Activated CD8-positive, alpha-beta T cell treated with anti-CD3 and anti-CD28 coated beads, Interleukin-2, amount 10 ng/mL, durations not matched to agents 7 days and 5 days (primary cell): Measurements from ENCODE around the gene SETD3. TPM values are rescaled to one million over a fixed set of nuclear protein-coding genes. Genes with fewer than 3 reads are reported as not detected.

Source experiments
- ATAC-seq: fragments of 150-1000 bp; cut with Tn5 transposase; one replicate; pipeline ENCODE4 v1.10.0; 2021; ENCODE audit warnings: moderate library complexity
- CTCF ChIA-PET: fragments of 350-600 bp; sonication (Branson Sonifier 250); formaldehyde crosslinking; loops from one replicate; lab custom pipeline; 2021; ENCODE audit warnings: antibody characterized with exemption; lab: Charles Lee
- POLR2A ChIA-PET: fragments of 350-600 bp; sonication (Branson Sonifier 250); formaldehyde crosslinking; loops from one replicate; lab custom pipeline; 2021; ENCODE audit warnings: antibody characterized with exemption; lab: Charles Lee
- DNase-seq: peaks from one replicate; pipeline ENCODE4 v3.0.0-alpha.2; 2020
- H3K27ac Mint-ChIP-seq: one replicate; pipeline ENCODE4 v1.8.0; 2021; ENCODE audit warnings: mild to moderate bottlenecking, mixed read lengths
- H3K27me3 Mint-ChIP-seq: one replicate; pipeline ENCODE4 v1.8.0; 2021; ENCODE audit warnings: low read depth, mixed read lengths
- H3K36me3 Mint-ChIP-seq: one replicate; pipeline ENCODE4 v1.8.0; 2021; ENCODE audit warnings: low read depth, mixed read lengths
- H3K4me1 Mint-ChIP-seq: one replicate; pipeline ENCODE4 v1.8.0; 2021; ENCODE audit warnings: low read depth, mixed read lengths
- H3K4me3 Mint-ChIP-seq: one replicate; pipeline ENCODE4 v1.8.0; 2021; ENCODE audit warnings: mild to moderate bottlenecking, mixed read lengths
- H3K9me3 Mint-ChIP-seq: one replicate; pipeline ENCODE4 v1.8.0; 2022; ENCODE audit warnings: mixed read lengths; ENCODE audit not compliant: insufficient read depth
- total RNA-seq, 2 experiments: library from RNA; stranded (reverse); gene quantifications; one replicate each; pipeline ENCODE4 v1.2.3, GENCODE V29; 2021

The SETD3 gene
- total RNA-seq, 2 experiments from 2014 or later, result 65.2 to 66.0 TPM

DNA sequence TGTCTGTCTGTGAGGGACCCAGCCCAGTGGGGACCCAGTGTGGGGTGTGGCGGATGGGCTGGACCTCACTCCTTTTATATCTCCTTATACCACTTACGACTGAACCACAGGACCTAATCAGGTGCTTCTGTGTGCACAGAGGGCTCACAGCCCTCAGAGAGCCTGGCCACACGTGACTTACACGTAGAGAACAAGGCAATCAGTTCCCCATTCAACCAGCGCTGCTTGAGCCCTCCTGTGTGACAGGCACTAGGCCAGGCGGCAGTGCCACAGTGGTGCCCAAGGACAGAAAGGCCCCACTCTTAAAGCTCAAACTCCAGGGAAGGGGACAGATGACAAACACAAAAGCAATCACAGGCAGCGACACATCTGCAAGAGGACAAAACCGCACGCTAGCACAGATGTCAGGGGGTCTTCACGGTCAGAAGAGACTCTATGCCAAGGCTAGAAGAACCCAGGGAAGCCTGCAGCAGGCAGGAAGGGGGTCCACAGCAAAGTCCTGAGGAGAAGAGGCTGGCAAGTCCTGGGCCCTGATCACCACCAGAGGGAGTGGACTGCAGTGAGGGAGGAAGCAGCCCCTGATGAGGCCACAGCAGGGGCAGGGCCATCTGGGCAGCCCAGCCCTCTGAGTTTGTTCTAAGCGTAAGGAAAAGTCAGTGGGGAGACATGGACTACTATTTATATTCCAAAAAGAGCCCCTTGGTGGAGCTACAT is 39.3 kb downstream of the SETD3 start:
- DNase-seq (no peak), ATAC-seq (no peak)
- Mint-ChIP-seq H3K4me3 (no peak overlapping the region), H3K27me3 (no peaks in the 10 kb centered on the region), H3K27ac (peak overlapping the region; percentile 53), H3K36me3 (peaks cover 52% of the 10 kb centered on the region), H3K9me3 (no peaks in the 10 kb centered on the region), H3K4me1 (peaks cover 27% of the 10 kb centered on the region)
- ChIA-PET POLR2A (no interaction called here), CTCF (interaction anchor here (1.1 kb wide), 1 partner anchor 48 kb away, joined by 3 read pairs; no protein-coding TSS in a partner anchor)

GRCh38 chr14:99440278-99440677 is 40.4 kb downstream of the SETD3 start:
- DNase-seq, result no peak
- POLR2A ChIA-PET, result interaction anchor here (0.6 kb wide), 1 partner anchor 459 kb away, joined by 5 read pairs; no protein-coding TSS in a partner anchor
- ATAC-seq, result no peak
- H3K9me3 Mint-ChIP-seq, result no peaks in the 10 kb centered on the region
- no peak overlapping the region for H3K27ac Mint-ChIP-seq
- CTCF ChIA-PET, result interaction anchor here (0.7 to 1.1 kb wide), 3 partner anchors 10 to 47 kb away, joined by 3 read pairs; no protein-coding TSS in a partner anchor
- H3K27me3 Mint-ChIP-seq, result no peaks in the 10 kb centered on the region
- peaks cover 61% of the 10 kb centered on the region for H3K36me3 Mint-ChIP-seq
- peaks cover 34% of the 10 kb centered on the region for H3K4me1 Mint-ChIP-seq
- H3K4me3 Mint-ChIP-seq, result no peak overlapping the region

- CTCF ChIA-PET, result no interaction called here
- no peaks in the 10 kb centered on the region for H3K9me3 Mint-ChIP-seq
- no peak overlapping the region for H3K4me3 Mint-ChIP-seq
- no peaks in the 10 kb centered on the region for H3K27me3 Mint-ChIP-seq
- ATAC-seq, result no peak
- POLR2A ChIA-PET, result no interaction called here
- peaks cover 33% of the 10 kb centered on the region for H3K4me1 Mint-ChIP-seq
- no peak for DNase-seq
- H3K36me3 Mint-ChIP-seq, result peaks cover 60% of the 10 kb centered on the region
- peak overlapping the region; percentile 74 for H3K27ac Mint-ChIP-seq
These were observed 43.0 kb downstream of the SETD3 start for GRCh38 chr14:99437706-99438105.

DNA sequence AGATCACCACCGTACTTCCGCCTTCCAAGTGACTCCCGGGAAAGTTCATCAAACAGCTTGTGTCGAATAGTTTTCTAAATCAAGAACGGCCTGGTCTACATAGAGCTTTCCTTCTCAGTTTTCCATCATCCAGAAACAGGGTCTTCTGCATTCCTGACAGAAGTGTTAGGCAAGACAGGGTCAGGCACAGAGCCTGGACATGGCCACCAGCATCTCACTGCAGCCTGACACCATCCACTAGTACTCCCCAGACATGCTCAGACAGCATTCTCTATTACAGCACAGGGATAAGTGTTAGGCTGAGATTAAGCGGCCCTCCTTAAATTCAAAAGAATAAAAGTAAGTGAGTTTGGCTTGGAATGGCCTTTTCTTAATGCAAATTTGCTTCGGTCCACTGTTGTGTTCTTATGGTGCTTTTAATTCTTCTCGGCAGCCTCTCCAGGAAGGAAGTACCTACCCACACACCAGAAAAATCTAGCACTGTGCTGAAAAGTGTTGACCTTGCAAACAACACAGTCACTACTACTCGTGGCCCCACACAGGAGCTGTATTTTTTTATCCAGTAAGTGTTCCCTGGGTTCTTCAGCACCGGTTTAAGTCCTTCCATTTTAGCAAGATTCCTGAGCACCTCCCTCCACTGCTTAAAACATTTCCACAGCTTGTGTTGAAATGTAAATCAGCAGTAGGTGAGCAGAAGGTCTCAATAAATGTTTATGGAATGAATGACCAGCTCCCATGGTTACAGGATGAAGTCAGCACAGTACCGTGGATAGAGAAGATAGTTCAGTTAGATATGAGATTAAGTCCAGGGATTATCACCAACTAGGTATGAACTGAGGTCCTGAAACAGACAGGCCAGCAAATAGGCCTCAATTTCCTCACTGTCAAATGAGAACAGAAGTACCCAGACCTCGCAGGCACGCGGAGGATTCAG is 44.1 kb downstream of the SETD3 start:
- Mint-ChIP-seq H3K36me3 (peaks cover 60% of the 10 kb centered on the region), H3K4me3 (peak overlapping the region; percentile 27), H3K4me1 (peaks cover 25% of the 10 kb centered on the region), H3K27ac (peak overlapping the region; percentile 74), H3K27me3 (no peaks in the 10 kb centered on the region), H3K9me3 (no peaks in the 10 kb centered on the region)
- ATAC-seq, result peak; percentile 63
- CTCF ChIA-PET, result interaction anchor here (1.4 to 5.0 kb wide), 2 partner anchors 9 to 20 kb away, joined by 5 to 21 read pairs; no protein-coding TSS in a partner anchor
- no peak for DNase-seq
- POLR2A ChIA-PET, result no interaction called here

DNA sequence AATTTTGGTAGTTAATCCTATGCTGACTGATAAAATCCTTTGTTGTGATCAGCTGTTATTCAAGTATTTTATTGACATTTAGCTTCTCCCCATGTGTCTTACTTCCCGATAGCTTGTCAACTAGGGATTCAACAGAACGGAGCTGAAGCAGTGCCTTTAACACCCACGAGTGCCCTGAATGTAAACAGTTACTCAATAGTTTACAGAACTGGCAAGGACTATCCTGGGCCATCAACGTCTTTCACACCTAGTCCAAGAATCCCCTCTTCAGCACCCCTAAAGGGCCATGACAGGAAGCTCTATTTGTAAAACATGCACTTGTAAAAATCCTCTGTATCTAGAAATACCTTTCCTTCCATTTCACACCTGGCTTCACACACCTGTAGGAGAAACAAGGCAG is 45.3 kb downstream of the SETD3 start:
- Mint-ChIP-seq H3K4me3 (no peak overlapping the region), H3K9me3 (no peaks in the 10 kb centered on the region), H3K27me3 (no peaks in the 10 kb centered on the region), H3K27ac (no peak overlapping the region), H3K4me1 (peaks cover 25% of the 10 kb centered on the region), H3K36me3 (peaks cover 68% of the 10 kb centered on the region)
- ATAC-seq, result no peak
- ChIA-PET POLR2A (no interaction called here), CTCF (interaction anchor here (1.2 to 5.0 kb wide), 4 partner anchors 16 to 46 kb away, joined by 3 to 21 read pairs (median 4); no protein-coding TSS in a partner anchor)
- no peak for DNase-seq

GRCh38 chr14:99432485-99432884 is 48.2 kb downstream of the SETD3 start:
- Mint-ChIP-seq H3K4me3 (no peak overlapping the region), H3K36me3 (peaks cover 78% of the 10 kb centered on the region), H3K27me3 (no peaks in the 10 kb centered on the region), H3K4me1 (peaks cover 19% of the 10 kb centered on the region), H3K27ac (no peak overlapping the region), H3K9me3 (peaks cover 12% of the 10 kb centered on the region)
- ATAC-seq (no peak), DNase-seq (no peak)
- ChIA-PET POLR2A (no interaction called here), CTCF (interaction anchor here (5.0 kb wide), 1 partner anchor 16 kb away, joined by 21 read pairs; no protein-coding TSS in a partner anchor)

DNA sequence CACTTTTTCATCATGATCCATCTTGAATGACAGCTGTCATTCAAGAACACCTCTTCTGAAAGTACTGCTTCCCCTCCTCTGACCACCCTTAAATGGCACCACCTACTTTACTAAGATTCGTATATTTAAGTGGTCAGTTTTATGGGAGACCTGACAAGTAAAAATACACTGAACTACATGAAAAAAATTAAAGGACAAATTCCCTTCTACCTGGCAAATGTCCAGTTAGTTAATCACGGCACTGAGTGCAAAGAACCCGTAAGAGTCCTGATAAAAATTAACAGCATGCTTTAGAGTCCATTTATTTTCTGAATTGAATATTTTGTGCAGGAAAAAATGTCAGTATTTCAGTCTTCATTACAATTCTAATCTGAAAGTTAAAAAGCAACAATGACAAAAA is 48.7 kb downstream of the SETD3 start:
- no peak overlapping the region for H3K4me3 Mint-ChIP-seq
- no peak overlapping the region for H3K27ac Mint-ChIP-seq
- ChIA-PET POLR2A (no interaction called here), CTCF (interaction anchor here (5.0 kb wide), 1 partner anchor 15 kb away, joined by 21 read pairs; no protein-coding TSS in a partner anchor)
- H3K36me3 Mint-ChIP-seq, result peaks cover 77% of the 10 kb centered on the region
- H3K27me3 Mint-ChIP-seq, result no peaks in the 10 kb centered on the region
- DNase-seq (no peak), ATAC-seq (no peak)
- peaks cover 14% of the 10 kb centered on the region for H3K4me1 Mint-ChIP-seq
- H3K9me3 Mint-ChIP-seq, result peaks cover 12% of the 10 kb centered on the region

DNA sequence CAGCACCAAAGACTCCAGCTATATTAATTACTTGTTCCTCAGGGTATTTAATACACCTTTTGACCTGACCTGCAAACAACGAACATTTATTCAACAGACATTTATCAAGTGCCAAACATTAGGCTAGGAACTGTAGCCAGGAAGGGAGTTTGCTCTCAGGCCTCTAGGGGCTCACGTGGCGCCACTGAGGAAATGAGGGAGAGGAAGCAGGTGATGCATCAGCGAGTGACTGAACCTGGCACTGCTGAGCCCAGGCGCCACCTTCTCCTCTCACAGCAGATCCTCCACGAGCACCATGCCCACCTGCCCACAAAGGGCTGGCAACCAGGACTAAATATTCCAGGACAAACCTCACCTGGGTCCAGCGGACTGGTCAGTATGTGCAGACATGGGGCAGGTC is 50.2 kb downstream of the SETD3 start:
- H3K27ac Mint-ChIP-seq, result no peak overlapping the region
- POLR2A ChIA-PET, result no interaction called here
- no peak for ATAC-seq

GRCh38 chr14:99427632-99428300 is 52.9 kb downstream of the SETD3 start:
- DNase-seq (no peak), ATAC-seq (no peak)
- Mint-ChIP-seq H3K4me1 (peaks cover 5% of the 10 kb centered on the region), H3K36me3 (peaks cover 66% of the 10 kb centered on the region), H3K27ac (no peak overlapping the region), H3K4me3 (no peak overlapping the region), H3K27me3 (no peaks in the 10 kb centered on the region), H3K9me3 (peaks cover 12% of the 10 kb centered on the region)
- POLR2A ChIA-PET, result interaction anchor here (0.5 kb wide), 1 partner anchor 32 kb away, joined by 3 read pairs; no protein-coding TSS in a partner anchor
- CTCF ChIA-PET, result interaction anchor here (1.5 to 2.4 kb wide), 3 partner anchors 9 to 35 kb away, joined by 4 to 17 read pairs (median 5); no protein-coding TSS in a partner anchor

More for the DNA sequence above, 50.2 kb downstream of the SETD3 start:
- Mint-ChIP-seq H3K36me3 (peaks cover 75% of the 10 kb centered on the region), H3K9me3 (peaks cover 12% of the 10 kb centered on the region), H3K4me1 (no peaks in the 10 kb centered on the region), H3K27me3 (no peaks in the 10 kb centered on the region), H3K4me3 (no peak overlapping the region)
- CTCF ChIA-PET, result interaction anchor here (0.9 kb wide), 1 partner anchor 10 kb away, joined by 3 read pairs; no protein-coding TSS in a partner anchor
- peak; percentile 31 for DNase-seq

GRCh38 chr14:99426813-99427346 is 53.8 kb downstream of the SETD3 start:
- Mint-ChIP-seq H3K27me3 (no peaks in the 10 kb centered on the region), H3K4me3 (no peak overlapping the region), H3K9me3 (peaks cover 12% of the 10 kb centered on the region), H3K4me1 (peaks cover 5% of the 10 kb centered on the region), H3K27ac (no peak overlapping the region), H3K36me3 (peaks cover 61% of the 10 kb centered on the region)
- DNase-seq (no peak), ATAC-seq (no peak)
- CTCF ChIA-PET, result interaction anchor here (1.5 to 2.4 kb wide), 3 partner anchors 9 to 34 kb away, joined by 4 to 17 read pairs (median 5); no protein-coding TSS in a partner anchor
- POLR2A ChIA-PET, result interaction anchor here (0.5 kb wide), 1 partner anchor 1753 kb away, joined by 3 read pairs; no protein-coding TSS in a partner anchor
